GM12878 (cell line): Measurements from ENCODE around the gene FTO. TPM values are rescaled to one million over a fixed set of nuclear protein-coding genes. Genes with fewer than 3 reads are reported as not detected.

Source experiments
- ATAC-seq: fragments of 200-7000 bp; cut with Tn5 transposase; 3 replicates; pipeline ENCODE4 v1.9.1; 2020; ENCODE audit warnings: mild to moderate bottlenecking, moderate library complexity
- BruUV-seq: library from RNA; stranded (reverse); fragments of 400-500 nt; replicated peaks from 2 replicates; lab custom pipeline; 2021; lab: Mats Ljungman, UMichigan
- CTCF ChIA-PET: fragments of 300-600 bp; sonication (Branson Sonifier 250); formaldehyde crosslinking; extraction: SDS; loops from one replicate; lab custom pipeline; 2021; ENCODE audit warnings: inconsistent platforms; lab: Yijun Ruan, JAX
- POLR2A ChIA-PET: fragments of 350-600 bp; formaldehyde crosslinking; extraction: SDS; loops from one replicate; lab custom pipeline; 2021; ENCODE audit warnings: inconsistent platforms; lab: Charles Lee
- RAD21 ChIA-PET: fragments of 300-600 bp; sonication (Branson Sonifier 250); formaldehyde crosslinking; loops from one replicate; lab custom pipeline; 2023; ENCODE audit warnings: antibody characterized with exemption; ENCODE audit not compliant: unreplicated experiment; lab: Charles Lee
- SMC1A ChIA-PET: fragments of 300-600 bp; sonication (Branson Sonifier 250); formaldehyde crosslinking; loops from one replicate; lab custom pipeline; 2023; ENCODE audit not compliant: unreplicated experiment, uncharacterized antibody; lab: Charles Lee
- DNase-seq: peaks from one replicate; pipeline ENCODE4 v3.0.0-alpha.2; 2011; ENCODE audit warnings: low read depth, low spot score
- FAIRE-seq: peaks from 3 replicates; lab custom pipeline; 2011; peaks lifted over from hg19 to GRCh38; lab: Jason Lieb, UNC
- H2AFZ ChIP-seq: 2 replicates; pipeline ENCODE4 v1.6.0; 2011; ENCODE audit warnings: low read depth, low read length, control low read depth; ENCODE audit not compliant: control insufficient read depth
- H3K27ac ChIP-seq: 2 replicates; pipeline ENCODE4 v1.5.1; 2011; ENCODE audit warnings: control low read depth; ENCODE audit not compliant: control insufficient read depth, insufficient read depth
- H3K27me3 ChIP-seq, 2 experiments: replicated peaks in 1 of 2; 2 replicates each; pipeline versions ENCODE4 v1.6.0 to v1.6.1; 2011; ENCODE audit warnings: low read length in 1 of 2; ENCODE audit not compliant: control insufficient read depth in 2 of 2, insufficient read depth in 2 of 2
- H3K36me3 ChIP-seq, 2 experiments: 2 replicates each; pipeline ENCODE4 v1.5.1; 2011; ENCODE audit warnings: low read length in 1 of 2; ENCODE audit not compliant: control insufficient read depth in 2 of 2, insufficient read depth in 2 of 2
- H3K4me1 ChIP-seq: 2 replicates; pipeline ENCODE4 v1.6.1; 2011; ENCODE audit warnings: mild to moderate bottlenecking, low read length, moderate library complexity, mixed read lengths; ENCODE audit not compliant: control insufficient read depth, insufficient read depth
- H3K4me2 ChIP-seq: 2 replicates; pipeline ENCODE4 v1.6.0; 2011; ENCODE audit warnings: control low read depth; ENCODE audit not compliant: control insufficient read depth, insufficient read depth
- H3K4me3 ChIP-seq: fragments of 200-600 bp; sonication (generic); 2 replicates; pipeline ENCODE4 v1.5.1; 2016
- H3K79me2 ChIP-seq: 2 replicates; pipeline ENCODE4 v1.6.0; 2011; ENCODE audit warnings: low read length; ENCODE audit not compliant: control insufficient read depth, insufficient read depth
- H3K9ac ChIP-seq: 2 replicates; pipeline ENCODE4 v1.8.0; 2011; ENCODE audit warnings: low read length, control low read depth, mixed read lengths; ENCODE audit not compliant: control insufficient read depth, insufficient read depth
- H3K9me3 ChIP-seq: replicated peaks from 3 replicates; pipeline ENCODE4 v1.5.1; 2011; ENCODE audit warnings: mild to moderate bottlenecking, low read length; ENCODE audit not compliant: control insufficient read depth, insufficient read depth
- H4K20me1 ChIP-seq: 2 replicates; pipeline ENCODE4 v1.6.0; 2011; ENCODE audit not compliant: control insufficient read depth, insufficient read depth
- BACH1 ChIP-seq: fragments of 450-650 bp; IDR thresholded peaks from 2 replicates; pipeline ENCODE4 v1.6.1; 2017; ENCODE audit warnings: mild to moderate bottlenecking, borderline replicate concordance
- BHLHE40 ChIP-seq, 2 experiments: fragments of 450-650 bp in 1 of 2; IDR thresholded peaks; 2 replicates each; pipeline ENCODE4 v1.6.1; 2011 to 2017; ENCODE audit warnings: low read depth in 2 of 2, borderline replicate concordance in 1 of 2, improper control_type of control experiment in 1 of 2, low read length in 1 of 2, mild to moderate bottlenecking in 1 of 2
- CHD2 ChIP-seq: IDR thresholded peaks from 2 replicates; pipeline ENCODE4 v1.6.1; 2011; ENCODE audit warnings: low read depth, low read length, improper control_type of control experiment, borderline replicate concordance
- CREM ChIP-seq: IDR thresholded peaks from 2 replicates; pipeline ENCODE4 v1.6.1; 2014; ENCODE audit warnings: antibody characterized with exemption, low read depth
- EED ChIP-seq: sonication (generic); IDR thresholded peaks from 2 replicates; pipeline ENCODE4 v1.6.1; 2016; ENCODE audit warnings: antibody characterized with exemption, low read depth
- FOS ChIP-seq: IDR thresholded peaks from 3 replicates; pipeline ENCODE4 v1.6.1; 2011; ENCODE audit warnings: borderline replicate concordance; ENCODE audit not compliant: insufficient read length; ENCODE audit errors: extremely low read depth
- HCFC1 ChIP-seq: fragments of 150-350 bp; IDR thresholded peaks from 2 replicates; pipeline ENCODE4 v1.6.1; 2014; ENCODE audit warnings: low read length
- KDM1A ChIP-seq: fragments of 200-600 bp; sonication (generic); IDR thresholded peaks from 2 replicates; pipeline ENCODE4 v1.6.1; 2016; ENCODE audit warnings: borderline replicate concordance
- MEF2A ChIP-seq: IDR thresholded peaks from 2 replicates; pipeline ENCODE4 v1.6.1; 2011; ENCODE audit warnings: low read depth, mild to moderate bottlenecking, low read length, moderate library complexity; ENCODE audit not compliant: insufficient read depth
- MXI1 ChIP-seq: fragments of 150-350 bp; IDR thresholded peaks from 2 replicates; pipeline ENCODE4 v1.6.1; 2011; ENCODE audit warnings: low read depth, mild to moderate bottlenecking, inconsistent platforms, low read length, improper control_type of control experiment
- NR2C1 ChIP-seq: fragments of 450-650 bp; IDR thresholded peaks from 2 replicates; pipeline ENCODE4 v1.6.1; 2017; ENCODE audit warnings: antibody characterized with exemption, mild to moderate bottlenecking, moderate library complexity
- SP1 ChIP-seq: IDR thresholded peaks from one replicate; pipeline ENCODE4 v1.6.1; 2011; ENCODE audit warnings: low read depth, low read length
- ZBED1 ChIP-seq: IDR thresholded peaks from 2 replicates; pipeline ENCODE4 v1.6.1; 2016; ENCODE audit warnings: borderline replicate concordance
- WGBS: methylation state at CpG from one replicate; pipeline ENCODE4 v1.1.6; 2016; ENCODE audit warnings: low lambda C conversion rate; ENCODE audit not compliant: insufficient replicate concordance, insufficient coverage; ENCODE audit errors: missing lambda C conversion rate; 5-methylcytosine and 5-hydroxymethylcytosine counted together
- in situ Hi-C: fragments of 300-500 bp; cut with MboI; formaldehyde crosslinking; loops from 9 replicates; pipeline ENCODE4 v1.14.3; 2018; ENCODE audit warnings: mixed read lengths
- intact Hi-C: fragments of 100-400 bp; cut with micrococcal nuclease; formaldehyde crosslinking; loops from one replicate; pipeline ENCODE4 v1.14.2; 2022; ENCODE audit not compliant: unreplicated experiment
- polyA plus RNA-seq, 11 experiments: library from polyadenylated mRNA; depleted of rRNA in 4 of 11; unstranded in 6 of 11; stranded (reverse) in 5 of 11; fragments of >200 nt; fragmentation: Nextera tagmentation in 4 of 11; fragmentation: Illumina TruSeq in 1 of 11; extraction: Ambion mirVana in 4 of 11; extraction: Trizol in 1 of 11; gene quantifications; 1 replicate in 1 of 11; 2 replicates in 10 of 11; pipeline versions ENCODE4 v1.2.1 to v1.2.3, GENCODE V29; 2011 to 2016; ENCODE audit warnings: inconsistent platforms in 2 of 11, missing spikeins in 2 of 11, low read depth in 1 of 11
- total RNA-seq, 4 experiments: library from RNA; depleted of rRNA in 3 of 4; stranded (reverse); fragments of >200 nt in 3 of 4; fragmentation: Illumina TruSeq in 1 of 4; extraction: Trizol in 1 of 4; gene quantifications; 2 replicates each; pipeline versions ENCODE4 v1.2.1 to v1.2.3, GENCODE V29; 2013 to 2021
- TF ChIP-seq, protein P1 (sequence below): IDR thresholded peaks from 2 replicates; pipeline ENCODE4 v1.6.1; 2011; ENCODE audit warnings: low read depth, low read length, improper control_type of control experiment, borderline replicate concordance
- TF ChIP-seq, protein P2 (sequence below): IDR thresholded peaks from 2 replicates; pipeline ENCODE4 v1.6.1; 2011; ENCODE audit warnings: borderline replicate concordance, low read depth, mild to moderate bottlenecking, moderate library complexity, low read length; ENCODE audit not compliant: insufficient read depth, poor library complexity, severe bottlenecking
- TF ChIP-seq, protein P3 (sequence below): IDR thresholded peaks from 2 replicates; pipeline ENCODE4 v1.6.1; 2011; ENCODE audit warnings: borderline replicate concordance, low read depth, mild to moderate bottlenecking, moderate library complexity, mixed read lengths, low read length; ENCODE audit not compliant: insufficient read depth; ENCODE audit errors: extremely low read length
- TF ChIP-seq, protein P4 (sequence below), 3 experiments: IDR thresholded peaks in 2 of 3; conservative IDR thresholded peaks in 1 of 3; 2 replicates each; pipeline ENCODE4 v1.5.1; 2011; ENCODE audit warnings: low read depth in 3 of 3, low read length in 3 of 3, mild to moderate bottlenecking in 3 of 3, control low read depth in 2 of 3, moderate library complexity in 2 of 3, inconsistent platforms in 1 of 3, mixed read lengths in 1 of 3; ENCODE audit not compliant: control insufficient read depth in 2 of 3, insufficient read depth in 1 of 3; ENCODE audit errors: extremely low read depth in 1 of 3
- TF ChIP-seq, protein P5 (sequence below): fragments of 450-650 bp; conservative IDR thresholded peaks from 2 replicates; pipeline ENCODE4 v1.6.1; 2017; ENCODE audit warnings: mild to moderate bottlenecking, moderate library complexity

FTO gene
- total and polyA plus RNA-seq, 10 of the 15 experiments (the other 5 are each of a cell fraction or from before 2014, with no cell fraction given) = 20.1 to 55.0 (median 47.0) TPM

DNA sequence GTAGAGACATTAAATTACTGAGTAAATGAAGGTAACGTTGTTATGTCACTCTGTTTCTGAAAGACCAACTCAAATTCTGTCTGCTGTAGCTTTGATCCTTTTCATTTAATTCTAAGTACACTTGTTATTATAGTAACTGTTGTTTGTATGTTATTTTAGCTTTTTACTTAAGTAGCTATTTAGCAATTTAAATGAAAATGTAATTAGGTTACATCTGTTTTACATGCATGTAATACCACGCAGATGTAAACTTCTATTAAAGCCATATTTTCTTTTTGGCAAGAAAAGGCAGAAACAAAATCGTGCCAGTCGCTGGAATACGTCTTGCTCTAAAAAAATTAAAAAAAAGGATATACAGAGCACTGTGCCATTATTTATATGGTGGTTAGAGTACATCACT, 282.8 kb downstream of the FTO start:
- FAIRE-seq = no peak
- TF ChIP-seq, protein P1, sequence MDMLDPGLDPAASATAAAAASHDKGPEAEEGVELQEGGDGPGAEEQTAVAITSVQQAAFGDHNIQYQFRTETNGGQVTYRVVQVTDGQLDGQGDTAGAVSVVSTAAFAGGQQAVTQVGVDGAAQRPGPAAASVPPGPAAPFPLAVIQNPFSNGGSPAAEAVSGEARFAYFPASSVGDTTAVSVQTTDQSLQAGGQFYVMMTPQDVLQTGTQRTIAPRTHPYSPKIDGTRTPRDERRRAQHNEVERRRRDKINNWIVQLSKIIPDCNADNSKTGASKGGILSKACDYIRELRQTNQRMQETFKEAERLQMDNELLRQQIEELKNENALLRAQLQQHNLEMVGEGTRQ = no peak
- TF ChIP-seq, protein P2, sequence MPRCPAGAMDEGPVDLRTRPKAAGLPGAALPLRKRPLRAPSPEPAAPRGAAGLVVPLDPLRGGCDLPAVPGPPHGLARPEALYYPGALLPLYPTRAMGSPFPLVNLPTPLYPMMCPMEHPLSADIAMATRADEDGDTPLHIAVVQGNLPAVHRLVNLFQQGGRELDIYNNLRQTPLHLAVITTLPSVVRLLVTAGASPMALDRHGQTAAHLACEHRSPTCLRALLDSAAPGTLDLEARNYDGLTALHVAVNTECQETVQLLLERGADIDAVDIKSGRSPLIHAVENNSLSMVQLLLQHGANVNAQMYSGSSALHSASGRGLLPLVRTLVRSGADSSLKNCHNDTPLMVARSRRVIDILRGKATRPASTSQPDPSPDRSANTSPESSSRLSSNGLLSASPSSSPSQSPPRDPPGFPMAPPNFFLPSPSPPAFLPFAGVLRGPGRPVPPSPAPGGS = no peak
- TF ChIP-seq, protein P3, sequence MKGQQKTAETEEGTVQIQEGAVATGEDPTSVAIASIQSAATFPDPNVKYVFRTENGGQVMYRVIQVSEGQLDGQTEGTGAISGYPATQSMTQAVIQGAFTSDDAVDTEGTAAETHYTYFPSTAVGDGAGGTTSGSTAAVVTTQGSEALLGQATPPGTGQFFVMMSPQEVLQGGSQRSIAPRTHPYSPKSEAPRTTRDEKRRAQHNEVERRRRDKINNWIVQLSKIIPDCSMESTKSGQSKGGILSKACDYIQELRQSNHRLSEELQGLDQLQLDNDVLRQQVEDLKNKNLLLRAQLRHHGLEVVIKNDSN = no peak
- TF ChIP-seq ZBED1 (no peak), CREM (no peak), MEF2A (no peak), EED (no peak), NR2C1 (no peak), FOS (no peak), CHD2 (no peak), SP1 (no peak), HCFC1 (no peak), BHLHE40 (IDR thresholded peaks at IDR 0.05; ENCODE audit: borderline replicate concordance in 1 of 2, low read depth in 2 of 2, low read length in 1 of 2) (no peak), BACH1 (no peak), KDM1A (no peak), MXI1 (no peak)
- TF ChIP-seq, protein P4, sequence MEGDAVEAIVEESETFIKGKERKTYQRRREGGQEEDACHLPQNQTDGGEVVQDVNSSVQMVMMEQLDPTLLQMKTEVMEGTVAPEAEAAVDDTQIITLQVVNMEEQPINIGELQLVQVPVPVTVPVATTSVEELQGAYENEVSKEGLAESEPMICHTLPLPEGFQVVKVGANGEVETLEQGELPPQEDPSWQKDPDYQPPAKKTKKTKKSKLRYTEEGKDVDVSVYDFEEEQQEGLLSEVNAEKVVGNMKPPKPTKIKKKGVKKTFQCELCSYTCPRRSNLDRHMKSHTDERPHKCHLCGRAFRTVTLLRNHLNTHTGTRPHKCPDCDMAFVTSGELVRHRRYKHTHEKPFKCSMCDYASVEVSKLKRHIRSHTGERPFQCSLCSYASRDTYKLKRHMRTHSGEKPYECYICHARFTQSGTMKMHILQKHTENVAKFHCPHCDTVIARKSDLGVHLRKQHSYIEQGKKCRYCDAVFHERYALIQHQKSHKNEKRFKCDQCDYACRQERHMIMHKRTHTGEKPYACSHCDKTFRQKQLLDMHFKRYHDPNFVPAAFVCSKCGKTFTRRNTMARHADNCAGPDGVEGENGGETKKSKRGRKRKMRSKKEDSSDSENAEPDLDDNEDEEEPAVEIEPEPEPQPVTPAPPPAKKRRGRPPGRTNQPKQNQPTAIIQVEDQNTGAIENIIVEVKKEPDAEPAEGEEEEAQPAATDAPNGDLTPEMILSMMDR (IDR thresholded peaks at IDR 0.05 in 2 of 3, conservative IDR thresholded peaks at IDR 0.05 in 1 of 3; ENCODE audit: control insufficient read depth in 2 of 3, extremely low read depth in 1 of 3, insufficient read depth in 1 of 3, low read depth in 3 of 3, low read length in 3 of 3) = no peak
- TF ChIP-seq, protein P5, sequence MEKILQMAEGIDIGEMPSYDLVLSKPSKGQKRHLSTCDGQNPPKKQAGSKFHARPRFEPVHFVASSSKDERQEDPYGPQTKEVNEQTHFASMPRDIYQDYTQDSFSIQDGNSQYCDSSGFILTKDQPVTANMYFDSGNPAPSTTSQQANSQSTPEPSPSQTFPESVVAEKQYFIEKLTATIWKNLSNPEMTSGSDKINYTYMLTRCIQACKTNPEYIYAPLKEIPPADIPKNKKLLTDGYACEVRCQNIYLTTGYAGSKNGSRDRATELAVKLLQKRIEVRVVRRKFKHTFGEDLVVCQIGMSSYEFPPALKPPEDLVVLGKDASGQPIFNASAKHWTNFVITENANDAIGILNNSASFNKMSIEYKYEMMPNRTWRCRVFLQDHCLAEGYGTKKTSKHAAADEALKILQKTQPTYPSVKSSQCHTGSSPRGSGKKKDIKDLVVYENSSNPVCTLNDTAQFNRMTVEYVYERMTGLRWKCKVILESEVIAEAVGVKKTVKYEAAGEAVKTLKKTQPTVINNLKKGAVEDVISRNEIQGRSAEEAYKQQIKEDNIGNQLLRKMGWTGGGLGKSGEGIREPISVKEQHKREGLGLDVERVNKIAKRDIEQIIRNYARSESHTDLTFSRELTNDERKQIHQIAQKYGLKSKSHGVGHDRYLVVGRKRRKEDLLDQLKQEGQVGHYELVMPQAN = no peak

More for the DNA sequence above, 282.8 kb downstream of the FTO start:
- Histone ChIP-seq H3K27ac (no peak overlapping the region), H3K9me3 (no peaks in the 10 kb centered on the region), H3K36me3 (no peaks in the 10 kb centered on the region), H3K79me2 (no peaks in the 10 kb centered on the region), H4K20me1 (no peaks in the 10 kb centered on the region), H3K4me2 (no peak overlapping the region), H3K4me1 (no peaks in the 10 kb centered on the region), H3K4me3 (no peak overlapping the region), H3K27me3 (no peaks in the 10 kb centered on the region), H2AFZ (no peak overlapping the region), H3K9ac (no peak overlapping the region)
- ChIA-PET CTCF (no interaction called here), RAD21 (no interaction called here), POLR2A (interaction anchor here (0.7 kb wide), 1 partner anchor 100 kb away, joined by 4 read pairs; no protein-coding TSS in a partner anchor), SMC1A (interaction anchor here (1.2 to 1.3 kb wide), 2 partner anchors 12 to 18 kb away, joined by 3 read pairs; no protein-coding TSS in a partner anchor)
- in situ Hi-C loops (no loop called here), intact Hi-C loops (no loop called here)
- BruUV-seq = no TSS peak
- ATAC-seq = no peak
- DNase-seq = no peak
- 84% methylated on average over 5 of the region's 5 CpGs for WGBS
